GM18858 (cell line): ENCODE measurements around the gene PARD6A.
A peak's percentile ranks its signal among the peaks of the same experiment; 100 is the strongest.

Experiments
- ATAC-seq: cut with Tn5 transposase; IDR thresholded peaks from one replicate; pipeline ENCODE4 v1.9.1; 2021; ENCODE audit not compliant: unreplicated experiment

Gene PARD6A

DNA sequence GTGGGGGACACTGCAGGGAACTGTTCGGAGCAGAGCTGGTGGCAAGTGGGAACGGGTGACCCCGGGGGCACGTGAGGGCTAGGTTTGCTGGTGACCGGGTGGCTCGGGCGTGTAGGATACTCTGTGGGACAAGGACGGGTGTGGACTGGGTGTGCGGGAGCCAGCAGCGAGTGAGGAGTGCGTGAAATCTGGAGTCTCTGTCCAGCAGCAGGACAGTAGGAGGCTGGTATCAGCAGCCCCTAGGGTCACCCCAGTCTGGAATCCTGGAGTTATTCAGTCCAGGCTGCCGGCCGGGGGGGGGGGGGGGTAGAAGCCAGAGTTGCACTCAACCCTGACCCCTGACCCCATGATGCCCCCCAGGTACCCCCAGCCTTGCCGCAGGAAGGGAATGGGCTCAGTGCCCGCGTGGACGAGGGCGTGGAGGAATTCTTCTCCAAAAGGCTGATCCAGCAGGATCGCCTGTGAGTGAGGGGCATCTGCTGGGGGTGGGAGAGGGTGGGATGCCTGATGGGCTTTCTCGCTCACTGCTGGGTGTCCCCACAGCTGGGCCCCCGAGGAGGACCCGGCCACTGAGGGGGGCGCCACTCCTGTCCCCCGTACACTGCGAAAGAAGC, 6.9 kb upstream of the PARD6A start:
- ATAC-seq: no peak

- no peak for ATAC-seq
Measured at GRCh38 chr16:67654403-67654911, 6.3 kb upstream of the PARD6A start.

DNA sequence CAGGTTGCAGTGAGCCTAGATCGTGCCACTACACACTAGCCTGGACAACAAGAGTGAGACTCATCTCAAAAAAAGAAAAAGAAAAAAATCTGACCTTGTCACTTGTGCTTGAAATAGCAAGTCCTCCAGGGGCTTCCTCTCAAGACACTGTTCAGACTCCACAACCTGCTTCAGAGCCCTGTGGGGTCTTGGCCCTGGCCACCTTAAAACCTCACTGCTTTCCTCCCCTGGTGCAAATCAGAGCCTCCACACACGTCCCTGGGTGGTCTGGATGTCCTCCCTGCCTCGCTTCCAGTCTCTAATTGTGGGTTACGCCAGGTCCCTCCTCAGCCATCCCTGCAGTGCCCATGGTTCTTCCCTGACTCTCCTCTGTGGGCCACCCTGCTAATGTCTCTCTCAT, 5.4 kb upstream of the PARD6A start:
- ATAC-seq: no peak

DNA sequence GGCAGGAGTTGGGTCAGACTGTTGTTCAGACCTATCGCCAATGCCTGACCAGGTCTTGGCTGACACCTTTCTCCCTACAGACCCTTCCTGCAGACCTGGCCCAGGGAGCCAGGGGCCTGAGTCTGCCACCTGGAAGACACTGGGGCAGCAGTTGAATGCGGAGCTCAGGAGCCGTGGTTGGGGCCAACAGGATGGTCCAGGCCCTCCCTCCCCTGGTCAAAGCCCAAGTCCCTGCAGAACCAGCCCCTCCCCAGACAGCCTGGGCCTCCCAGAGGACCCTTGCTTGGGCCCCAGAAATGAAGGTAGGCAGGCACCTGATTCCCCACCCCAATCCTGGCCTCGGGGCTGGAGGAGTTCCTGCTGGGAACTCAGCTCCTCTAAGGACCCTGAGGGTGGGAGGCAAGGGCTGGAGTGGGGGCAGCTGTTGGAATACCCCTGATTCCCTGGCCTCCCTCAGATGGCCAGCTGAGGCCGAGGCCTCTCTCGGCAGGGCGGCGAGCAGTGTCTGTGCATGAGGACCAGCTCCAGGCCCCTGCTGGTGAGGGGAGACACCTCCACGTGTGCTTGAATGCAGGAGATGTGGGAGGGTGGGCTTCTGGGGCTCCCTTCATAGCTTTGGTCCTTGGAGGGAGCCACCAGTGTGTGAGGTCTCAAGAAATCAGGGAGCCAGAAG, 4.3 kb upstream of the PARD6A start:
- no peak for ATAC-seq

DNA sequence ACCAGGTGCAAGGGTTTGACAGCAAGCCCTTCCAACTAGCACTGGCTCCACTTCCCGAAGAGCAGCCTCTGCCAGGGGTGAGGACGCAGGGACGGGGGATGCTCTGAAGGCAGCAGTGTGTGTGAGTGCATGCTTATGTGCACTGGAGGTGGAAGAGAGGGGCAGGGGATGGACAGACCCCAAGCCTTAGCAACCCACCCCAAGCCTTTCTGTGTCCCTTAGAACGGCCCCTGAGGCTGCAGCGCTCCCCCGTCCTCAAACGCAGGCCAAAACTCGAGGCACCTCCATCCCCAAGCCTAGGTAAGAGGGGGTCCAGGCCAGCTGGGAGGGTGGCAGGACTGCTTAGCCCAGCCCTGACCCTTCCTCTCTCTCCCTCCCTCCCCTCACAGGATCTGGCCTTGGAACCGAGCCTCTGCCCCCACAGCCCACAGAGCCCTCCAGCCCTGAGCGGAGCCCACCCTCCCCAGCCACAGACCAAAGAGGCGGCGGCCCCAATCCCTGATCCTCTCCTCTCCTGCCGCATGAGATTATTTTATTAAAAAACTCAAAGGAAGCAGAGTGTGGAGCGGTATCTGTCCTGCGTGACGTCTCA, 3.6 kb upstream of the PARD6A start:
- no peak for ATAC-seq

- ATAC-seq: no peak
Measured at GRCh38 chr16:67657751-67658518, 2.8 kb upstream of the PARD6A start.

- no peak for ATAC-seq
Measured at GRCh38 chr16:67658849-67659674, 1.7 kb upstream of the PARD6A start.

- ATAC-seq: peak; percentile 32
Measured at GRCh38 chr16:67659675-67660563, 841 bp upstream of the PARD6A start, which contains the start of gene ACD. Gene ACD (minus strand): TSS chr16:67660260. CDS start chr16:67660220, 40 bp downstream.

DNA sequence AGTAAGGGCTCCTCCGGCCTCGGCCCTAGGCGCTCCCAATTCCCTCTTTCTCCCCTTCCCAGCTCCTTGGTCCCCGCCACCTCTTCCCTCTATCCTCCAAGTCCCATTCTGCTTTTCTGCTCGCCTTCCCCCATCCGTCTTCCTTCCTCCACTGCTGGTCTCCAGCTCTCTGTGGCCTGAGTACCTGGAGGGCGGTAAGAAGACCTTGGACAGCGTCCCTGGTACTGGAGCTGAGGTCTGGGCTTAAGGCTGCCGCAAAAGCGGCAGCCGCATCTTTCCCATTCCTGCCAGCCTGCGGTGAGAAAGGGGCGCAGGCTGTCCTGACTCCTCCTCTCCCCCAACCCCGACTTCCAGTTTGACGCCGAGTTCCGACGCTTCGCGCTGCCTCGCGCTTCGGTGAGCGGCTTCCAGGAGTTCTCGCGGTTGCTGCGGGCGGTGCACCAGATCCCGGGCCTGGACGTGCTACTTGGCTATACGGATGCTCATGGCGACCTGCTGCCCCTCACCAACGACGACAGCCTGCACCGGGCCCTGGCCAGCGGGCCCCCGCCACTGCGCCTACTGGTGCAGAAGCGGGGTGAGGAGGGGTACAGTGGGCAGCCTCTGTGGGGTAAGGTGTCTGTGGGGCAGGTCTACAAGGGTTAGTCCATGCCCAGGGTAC, 471 bp downstream of the PARD6A start:
- ATAC-seq: no peak

DNA sequence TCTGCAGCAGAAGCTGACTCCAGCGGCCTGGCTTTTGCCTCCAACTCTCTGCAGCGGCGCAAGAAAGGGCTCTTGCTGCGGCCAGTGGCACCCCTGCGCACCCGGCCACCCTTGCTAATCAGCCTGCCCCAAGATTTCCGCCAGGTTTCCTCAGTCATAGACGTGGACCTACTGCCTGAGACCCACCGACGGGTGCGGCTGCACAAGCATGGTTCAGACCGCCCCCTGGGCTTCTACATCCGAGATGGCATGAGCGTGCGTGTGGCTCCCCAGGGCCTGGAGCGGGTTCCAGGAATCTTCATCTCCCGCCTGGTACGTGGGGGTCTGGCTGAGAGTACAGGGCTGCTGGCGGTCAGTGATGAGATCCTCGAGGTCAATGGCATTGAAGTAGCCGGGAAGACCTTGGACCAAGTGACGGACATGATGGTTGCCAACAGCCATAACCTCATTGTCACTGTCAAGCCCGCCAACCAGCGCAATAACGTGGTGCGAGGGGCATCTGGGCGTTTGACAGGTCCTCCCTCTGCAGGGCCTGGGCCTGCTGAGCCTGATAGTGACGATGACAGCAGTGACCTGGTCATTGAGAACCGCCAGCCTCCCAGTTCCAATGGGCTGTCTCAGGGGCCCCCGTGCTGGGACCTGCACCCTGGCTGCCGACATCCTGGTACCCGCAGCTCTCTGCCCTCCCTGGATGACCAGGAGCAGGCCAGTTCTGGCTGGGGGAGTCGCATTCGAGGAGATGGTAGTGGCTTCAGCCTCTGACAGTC, 1.3 kb downstream of the PARD6A start:
- ATAC-seq: no peak

GRCh38 chr16:67662653-67663010, 1.9 kb downstream of the PARD6A start:
- no peak for ATAC-seq

GRCh38 chr16:67663151-67663876, 2.6 kb downstream of the PARD6A start:
- no peak for ATAC-seq

DNA sequence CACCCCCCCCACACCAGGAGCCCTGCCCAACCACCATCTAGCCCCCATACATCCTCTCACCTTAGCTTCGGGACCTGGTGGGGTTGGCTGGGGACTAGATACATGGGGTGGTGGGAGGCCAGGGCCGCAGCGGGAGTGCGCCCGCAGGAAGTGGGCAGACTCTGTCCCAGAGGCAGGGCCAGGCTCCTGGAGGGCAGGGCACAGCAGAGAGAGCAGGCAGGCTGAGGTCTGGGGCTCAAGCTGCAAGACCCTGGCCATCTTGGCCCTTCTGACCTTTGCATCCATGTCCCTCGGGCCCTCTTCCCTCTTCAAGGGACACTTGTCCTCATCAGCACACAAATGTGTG, 3.1 kb downstream of the PARD6A start:
- no peak for ATAC-seq

DNA sequence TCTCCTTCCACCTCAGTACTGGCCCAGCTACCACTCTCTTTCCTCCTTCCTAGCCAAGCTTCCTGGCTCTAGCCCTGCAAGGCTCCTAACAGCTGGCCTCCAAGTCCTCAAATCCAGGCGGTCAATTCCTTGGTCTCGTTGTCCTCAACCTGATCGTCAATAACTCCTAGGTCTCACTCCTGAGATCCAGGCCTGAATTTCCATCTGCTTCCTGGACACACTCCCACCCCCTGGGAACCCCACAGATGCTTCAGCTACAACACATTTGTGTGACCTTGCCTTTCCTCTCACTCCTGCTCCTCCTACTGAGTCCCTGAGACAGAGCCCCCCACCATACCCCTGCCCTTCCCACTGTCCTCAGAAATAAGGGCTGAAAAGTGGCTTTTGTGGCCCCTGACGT, 3.5 kb downstream of the PARD6A start:
- ATAC-seq: no peak

DNA sequence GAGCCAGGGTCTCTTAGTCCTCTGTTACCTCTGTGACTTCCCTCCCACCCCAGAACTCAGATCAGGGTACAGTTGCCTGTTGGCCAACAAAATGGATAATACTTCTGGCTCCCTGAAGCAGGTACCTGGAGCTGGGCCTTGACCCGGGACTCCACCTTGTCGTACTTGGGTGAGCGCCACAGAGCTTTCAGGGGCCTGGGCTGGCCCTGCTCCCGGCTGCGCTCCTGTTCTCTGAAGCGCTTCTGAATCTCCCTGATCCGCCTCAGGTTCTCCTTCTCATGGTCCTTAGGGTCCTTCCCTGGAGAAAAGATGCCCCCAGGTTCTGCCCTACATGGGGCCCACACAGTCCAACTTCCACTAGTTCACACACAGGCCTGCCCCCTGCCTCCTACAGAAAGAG, 4.1 kb downstream of the PARD6A start:
- ATAC-seq: no peak

GRCh38 chr16:67665598-67665997, 4.8 kb downstream of the PARD6A start:
- no peak for ATAC-seq

GRCh38 chr16:67666032-67666551, 5.3 kb downstream of the PARD6A start:
- ATAC-seq: no peak
